Metanephros (tissue), 1 donor: ENCODE measurements around the gene SELENOI. TPM values are rescaled to one million over a fixed set of nuclear protein-coding genes. Genes with fewer than 3 reads are reported as not detected.

Experiments
- total RNA-seq: library from RNA; depleted of rRNA; stranded (reverse); fragments of >200 nt; gene quantifications from one replicate; pipeline ENCODE4 v1.2.3, GENCODE V29; 2014

Gene SELENOI
- 27.8 TPM for total RNA-seq

GRCh38 chr2:26345545-26346453, at the start of gene SELENOI:
Gene SELENOI (plus strand): TSS chr2:26346143. CDS start chr2:26346233, 90 bp downstream.

DNA sequence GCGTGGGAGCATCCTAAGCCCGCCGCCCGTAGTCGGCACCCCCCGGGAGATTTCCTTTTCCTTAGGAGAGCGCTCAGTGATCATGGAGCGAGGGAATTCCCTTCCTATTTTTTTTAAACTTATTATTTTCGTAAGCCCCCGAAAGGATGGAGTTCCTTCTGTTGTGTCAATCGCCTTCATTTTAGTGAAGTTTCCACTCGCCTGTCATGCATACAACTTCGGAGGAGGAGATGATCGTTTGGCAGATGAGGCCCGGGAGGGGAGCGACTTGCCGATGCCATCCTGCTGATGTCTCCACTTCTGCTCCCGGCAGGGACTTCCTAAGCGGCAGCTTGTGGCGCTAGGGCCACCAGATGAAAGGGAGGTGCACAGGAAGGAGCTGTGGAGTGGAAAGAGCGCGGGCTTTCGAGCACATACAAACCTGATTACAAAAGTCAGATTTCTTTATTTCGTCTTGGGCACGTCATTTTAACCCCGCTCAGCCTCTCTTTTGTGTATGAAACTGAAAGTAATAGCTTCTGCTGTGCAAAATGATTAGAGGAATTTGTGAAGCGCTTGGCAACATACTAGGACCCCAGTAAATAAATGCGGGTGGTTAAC, 611 bp downstream of the SELENOI start, which contains the start of gene ADGRF3:
ADGRF3 (minus strand) TSS at position 336 of the 600 bp plus-strand sequence. CDS start 555 bp downstream, outside the sequence.

GRCh38 chr2:26401739-26402541, 56.0 kb downstream of the SELENOI start, which contains the start of gene DRC1:
Gene DRC1 (plus strand): TSS chr2:26401920. CDS start chr2:26401990, 70 bp downstream.

Other genes starting within 250 kb of the SELENOI start
- gene GAREM2, start 173.1 kb upstream of the SELENOI start, total RNA-seq = 3.7 TPM
- gene HADHA, start 101.5 kb upstream of the SELENOI start, total RNA-seq = 131 TPM
- 130 TPM for gene HADHB, start 101.2 kb upstream of the SELENOI start, total RNA-seq
- gene ADGRF3, start 646 bp downstream of the SELENOI start, total RNA-seq = 0.64 TPM
- gene DRC1, start 55.8 kb downstream of the SELENOI start, total RNA-seq = 0.76 TPM
- gene OTOF, start 132.0 kb downstream of the SELENOI start, total RNA-seq = 1.4 TPM